Keratinocyte (primary cell): ENCODE measurements around the gene TBX3. TPM values are rescaled to one million over a fixed set of nuclear protein-coding genes. Genes with fewer than 3 reads are reported as not detected.

Source experiments
- DNase-seq: peaks from one replicate; pipeline ENCODE4 v3.0.0-alpha.2; 2011; ENCODE audit warnings: low read depth, missing footprints, low spot score
- FAIRE-seq: peaks from 2 replicates; lab custom pipeline; 2011; peaks lifted over from hg19 to GRCh38; lab: Jason Lieb, UNC
- H2AFZ ChIP-seq: 2 replicates; pipeline ENCODE4 v1.6.0; 2012; ENCODE audit warnings: low read length, control low read depth, inconsistent platforms; ENCODE audit not compliant: control insufficient read depth
- H3K27ac ChIP-seq: 2 replicates; pipeline ENCODE4 v1.5.1; 2011; ENCODE audit warnings: low read length; ENCODE audit not compliant: control insufficient read depth, insufficient read depth
- H3K27me3 ChIP-seq: 3 replicates; pipeline ENCODE4 v1.6.0; 2011; ENCODE audit warnings: low read length; ENCODE audit not compliant: control insufficient read depth, insufficient read depth; ENCODE audit errors: extremely low read depth
- H3K36me3 ChIP-seq, 2 experiments: 2 replicates in 1 of 2; 3 replicates in 1 of 2; pipeline ENCODE4 v1.5.1; 2011; ENCODE audit warnings: low read length in 2 of 2, mild to moderate bottlenecking in 1 of 2; ENCODE audit not compliant: control insufficient read depth in 2 of 2, insufficient read depth in 2 of 2; ENCODE audit errors: extremely low read depth in 1 of 2
- H3K4me1 ChIP-seq: 3 replicates; pipeline ENCODE4 v1.5.1; 2011; ENCODE audit warnings: low read length; ENCODE audit not compliant: control insufficient read depth, insufficient read depth; ENCODE audit errors: extremely low read depth
- H3K4me2 ChIP-seq: 3 replicates; pipeline ENCODE4 v1.6.0; 2011; ENCODE audit warnings: low read depth, low read length; ENCODE audit not compliant: control insufficient read depth, insufficient read depth; ENCODE audit errors: extremely low read depth
- H3K4me3 ChIP-seq, 3 experiments: fragments of 200-600 bp in 1 of 3; sonication (generic) in 1 of 3; 2 replicates in 2 of 3; 3 replicates in 1 of 3; pipeline ENCODE4 v1.5.1; 2011 to 2016; ENCODE audit warnings: low read length in 3 of 3, mild to moderate bottlenecking in 3 of 3, control low read depth in 2 of 3, inconsistent platforms in 1 of 3, low read depth in 1 of 3, mixed read lengths in 1 of 3, mixed run types in 1 of 3, moderate library complexity in 1 of 3; ENCODE audit not compliant: control insufficient read depth in 2 of 3, insufficient read depth in 2 of 3; ENCODE audit errors: extremely low read depth in 1 of 3
- H3K79me2 ChIP-seq: 2 replicates; pipeline ENCODE4 v1.6.0; 2012; ENCODE audit warnings: low read length; ENCODE audit not compliant: control insufficient read depth, insufficient read depth
- H3K9ac ChIP-seq: 3 replicates; pipeline ENCODE4 v1.6.0; 2011; ENCODE audit warnings: low read length; ENCODE audit not compliant: control insufficient read depth, insufficient read depth; ENCODE audit errors: extremely low read depth
- H3K9me1 ChIP-seq: 3 replicates; pipeline ENCODE4 v1.6.0; 2011; ENCODE audit warnings: low read length; ENCODE audit not compliant: control insufficient read depth, insufficient read depth; ENCODE audit errors: extremely low read depth
- H3K9me3 ChIP-seq: 2 replicates; pipeline ENCODE4 v1.5.1; 2012; ENCODE audit warnings: low read depth, low read length; ENCODE audit not compliant: control insufficient read depth
- H4K20me1 ChIP-seq: 3 replicates; pipeline ENCODE4 v1.6.0; 2011; ENCODE audit warnings: low read length; ENCODE audit not compliant: control insufficient read depth, insufficient read depth; ENCODE audit errors: extremely low read depth
- CTCF ChIP-seq, 3 experiments: IDR thresholded peaks in 1 of 3; conservative IDR thresholded peaks in 1 of 3; optimal IDR thresholded peaks in 1 of 3; 2 replicates in 2 of 3; 3 replicates in 1 of 3; pipeline versions ENCODE3 to v1.5.1; 2011; ENCODE audit warnings: low read length in 3 of 3, mild to moderate bottlenecking in 3 of 3, moderate library complexity in 2 of 3, control low read depth in 1 of 3, inconsistent platforms in 1 of 3; ENCODE audit not compliant: insufficient read depth in 2 of 3; ENCODE audit errors: extremely low read depth in 1 of 3
- EZH2 ChIP-seq: IDR thresholded peaks from one replicate; pipeline ENCODE4 v1.6.1; 2012; ENCODE audit warnings: inconsistent platforms, mild to moderate bottlenecking, low read length, moderate library complexity
- dilution Hi-C: fragments of 300-500 bp; cut with MboI; formaldehyde crosslinking; loops from one replicate; pipeline ENCODE4 v1.7.0; 2020; ENCODE audit warnings: low sequenced_read_pairs; ENCODE audit not compliant: extremely low pct_ligation_motif_present
- polyA plus RNA-seq, 5 experiments: library from polyadenylated mRNA; depleted of rRNA in 3 of 5; stranded (reverse) in 3 of 5; stranded (forward) in 1 of 5; unstranded in 1 of 5; fragments of >200 nt; gene quantifications; 1 replicate in 1 of 5; 2 replicates in 3 of 5; 3 replicates in 1 of 5; pipeline versions ENCODE4 v1.2.1 to v1.2.3, GENCODE V29; 2011 to 2012; ENCODE audit warnings: missing spikeins in 2 of 5, low read depth in 1 of 5, low replicate concordance in 1 of 5

TBX3 gene
- polyA plus RNA-seq, 1 donor (not counting 4 experiments of a cell fraction or from before 2014, with no cell fraction given), result 7.8 TPM

- dilution Hi-C loops, result no loop called here
- Histone ChIP-seq H3K9ac (no peak overlapping the region), H3K9me3 (no peaks in the 10 kb centered on the region), H3K27me3 (no peaks in the 10 kb centered on the region), H3K79me2 (no peaks in the 10 kb centered on the region), H3K4me1 (no peaks in the 10 kb centered on the region), H2AFZ (no peak overlapping the region), H3K4me2 (no peak overlapping the region), H4K20me1 (no peaks in the 10 kb centered on the region), H3K9me1 (no peaks in the 10 kb centered on the region), H3K36me3 (no peaks in the 10 kb centered on the region), H3K27ac (no peak overlapping the region), H3K4me3 (no peak overlapping the region)
- TF ChIP-seq CTCF (optimal IDR thresholded peaks at IDR 0.05 in 1 of 3, IDR thresholded peaks at IDR 0.05 in 1 of 3, conservative IDR thresholded peaks at IDR 0.05 in 1 of 3; ENCODE audit: extremely low read depth in 1 of 3, insufficient read depth in 2 of 3, low read length in 3 of 3), result no peak
- TF ChIP-seq EZH2, result no peak
- FAIRE-seq (no peak), DNase-seq (no peak)
These were observed 35.3 kb downstream of the TBX3 start for GRCh38 chr12:114648711-114649110.

GRCh38 chr12:114638790-114639435, 45.1 kb downstream of the TBX3 start:
- Histone ChIP-seq H3K9me3 (no peaks in the 10 kb centered on the region), H4K20me1 (no peaks in the 10 kb centered on the region), H3K36me3 (no peaks in the 10 kb centered on the region), H3K27ac (no peak overlapping the region), H3K4me3 (no peak overlapping the region), H3K4me1 (peaks cover 18% of the 10 kb centered on the region), H3K4me2 (no peak overlapping the region), H3K27me3 (no peaks in the 10 kb centered on the region), H3K79me2 (no peaks in the 10 kb centered on the region), H3K9ac (no peak overlapping the region), H2AFZ (no peak overlapping the region), H3K9me1 (no peaks in the 10 kb centered on the region)
- no peak for TF ChIP-seq EZH2
- TF ChIP-seq CTCF (optimal IDR thresholded peaks at IDR 0.05 in 1 of 3, IDR thresholded peaks at IDR 0.05 in 1 of 3, conservative IDR thresholded peaks at IDR 0.05 in 1 of 3; ENCODE audit: extremely low read depth in 1 of 3, insufficient read depth in 2 of 3, low read length in 3 of 3), result no peak
- DNase-seq (no peak), FAIRE-seq (no peak)
- dilution Hi-C loops, result no loop called here
